Astrocyte of the spinal cord (primary cell): ENCODE results near the gene CARNS1.

ENCODE experiments used
- DNase-seq: peaks from one replicate; pipeline ENCODE4 v3.0.0; 2011; ENCODE audit warnings: low read depth, low spot score
- H3K4me3 ChIP-seq: 2 replicates; pipeline ENCODE4 v1.5.1; 2011; ENCODE audit warnings: low read depth, mild to moderate bottlenecking, low read length, moderate library complexity
- CTCF ChIP-seq: IDR thresholded peaks from 2 replicates; pipeline ENCODE4 v1.5.1; 2012; ENCODE audit warnings: low read depth, mild to moderate bottlenecking, low read length, inconsistent platforms
- in situ Hi-C: cut with HindIII; loops from 2 replicates; pipeline ENCODE4 v1.10.0; 2017; ENCODE audit warnings: low sequenced_read_pairs

The CARNS1 gene

DNA sequence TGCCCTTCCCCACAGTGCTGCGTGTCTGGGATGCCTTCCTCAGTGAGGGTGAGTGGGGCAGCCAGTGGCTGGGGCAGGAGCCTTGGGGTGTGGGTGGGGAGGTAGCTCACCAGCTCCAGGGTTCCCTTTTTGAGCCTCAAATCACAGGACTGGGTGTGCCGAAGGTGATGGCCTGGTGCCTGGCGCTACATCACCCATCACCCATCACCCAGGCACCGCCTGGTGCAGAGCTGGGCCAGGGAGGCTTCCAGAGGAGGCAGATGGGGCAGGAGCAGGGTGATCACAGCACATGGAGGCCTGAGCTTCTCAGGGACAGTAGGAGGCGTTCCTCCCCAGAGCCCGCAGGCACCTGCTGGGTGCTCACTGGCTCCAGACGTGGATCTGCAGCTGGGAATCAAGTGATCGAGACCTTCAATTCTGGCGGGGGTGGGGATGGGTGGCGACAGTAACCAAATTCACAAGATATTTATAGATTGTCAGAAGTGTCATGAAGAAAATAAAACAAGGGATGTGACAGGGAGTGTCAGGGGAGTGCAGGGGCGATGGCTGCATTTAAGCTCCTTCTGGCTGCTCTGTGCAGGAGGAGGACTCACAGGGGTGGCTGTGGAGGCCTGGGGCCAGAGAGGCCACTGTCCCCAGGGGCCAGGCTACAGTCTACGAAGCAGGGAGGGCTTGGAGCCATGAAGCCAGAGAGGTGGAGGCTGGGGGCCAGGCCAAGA lies 8.3 kb upstream of the CARNS1 start:
- DNase-seq: no peak
- in situ Hi-C loops: no loop called here
- no peak for TF ChIP-seq CTCF
- no peak overlapping the region for H3K4me3 ChIP-seq

- in situ Hi-C loops: no loop called here
- H3K4me3 ChIP-seq: no peak overlapping the region
- no peak for DNase-seq
- TF ChIP-seq CTCF: no peak
Measured at GRCh38 chr11:67407688-67408163, 7.8 kb upstream of the CARNS1 start.

DNA sequence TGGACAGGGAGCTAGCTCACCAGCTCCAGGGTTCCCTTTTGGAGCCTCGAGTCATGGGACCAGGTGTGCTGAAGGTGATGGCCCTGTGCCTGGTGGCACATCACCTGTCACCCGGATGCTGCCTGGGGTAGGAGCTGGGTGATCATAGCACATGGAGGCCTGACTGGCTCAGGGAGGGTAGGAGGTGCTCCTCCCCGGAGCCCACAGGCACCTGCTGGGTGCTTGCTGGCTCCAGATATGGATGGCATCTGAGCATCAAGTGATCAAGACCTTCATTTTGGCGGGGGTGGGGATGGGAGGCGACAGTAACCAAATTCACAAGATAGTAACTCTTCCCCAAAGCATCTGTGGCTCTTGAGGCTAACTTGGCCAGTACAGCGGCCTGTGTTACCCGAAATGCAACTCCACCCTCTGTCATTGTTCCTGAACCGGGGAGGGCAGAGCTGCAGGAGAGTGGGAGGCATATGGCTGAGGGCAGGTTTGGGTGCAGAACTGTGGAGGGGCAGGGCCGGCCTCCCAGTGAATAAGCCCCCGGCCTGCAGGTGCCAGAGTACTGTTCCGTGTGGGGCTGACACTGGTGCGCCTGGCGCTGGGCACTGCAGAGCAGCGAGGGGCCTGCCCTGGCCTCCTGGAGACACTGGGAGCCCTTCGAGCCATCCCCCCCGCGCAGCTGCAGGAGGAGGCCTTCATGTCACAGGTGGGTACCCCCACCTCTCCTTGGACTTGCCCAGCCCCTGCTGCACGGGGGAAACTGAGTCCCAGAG lies 6.9 kb upstream of the CARNS1 start:
- no peak for TF ChIP-seq CTCF
- DNase-seq: no peak
- H3K4me3 ChIP-seq: no peak overlapping the region
- in situ Hi-C loops: no loop called here

DNA sequence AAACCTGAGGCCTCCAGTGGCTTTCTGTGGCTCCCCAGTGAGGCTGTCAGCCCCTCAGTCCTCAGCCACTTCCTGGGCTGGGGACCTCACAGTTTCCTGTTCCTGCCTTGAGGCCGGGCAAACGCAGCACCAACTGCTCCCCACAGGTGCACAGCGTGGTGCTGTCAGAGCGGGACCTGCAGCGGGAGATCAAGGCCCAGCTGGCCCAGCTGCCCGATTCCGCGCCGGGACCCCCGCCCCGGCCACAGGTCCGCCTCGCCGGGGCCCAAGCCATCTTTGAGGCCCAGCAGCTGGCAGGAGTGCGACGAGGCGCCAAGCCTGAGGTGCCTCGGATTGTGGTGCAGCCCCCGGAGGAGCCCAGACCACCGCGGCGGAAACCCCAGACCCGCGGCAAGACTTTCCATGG lies 6.2 kb upstream of the CARNS1 start:
- no peak overlapping the region for H3K4me3 ChIP-seq
- no peak for DNase-seq
- no peak for TF ChIP-seq CTCF
- in situ Hi-C loops: no loop called here

DNA sequence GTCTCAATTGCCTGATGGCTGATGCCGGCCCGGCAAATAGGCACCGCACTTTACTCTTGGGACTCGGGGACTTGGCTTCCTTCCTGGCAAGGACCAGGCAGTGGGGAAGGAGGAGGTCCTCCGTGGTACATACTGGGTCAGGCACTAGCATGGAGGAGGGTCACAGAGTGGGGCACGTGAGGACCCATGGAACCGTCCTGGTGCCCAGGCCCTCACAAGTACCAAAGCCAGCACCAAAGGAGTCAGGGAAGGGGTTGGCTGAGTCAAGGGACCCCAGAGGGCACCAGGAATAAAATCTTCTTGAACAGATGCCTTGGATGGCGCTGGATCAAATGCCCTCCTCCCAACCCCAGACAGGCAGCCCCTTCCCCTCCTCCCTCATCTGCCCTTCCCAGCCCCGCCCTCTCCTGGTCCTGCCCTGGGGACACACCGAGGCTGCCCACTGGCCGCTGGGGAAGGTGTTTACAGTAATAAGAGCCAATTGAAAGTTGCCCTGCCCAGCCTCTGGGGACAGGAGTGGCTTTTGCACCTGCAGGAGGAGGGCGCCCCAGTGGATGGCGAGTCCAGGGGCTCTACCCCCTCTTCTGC lies 5.6 kb upstream of the CARNS1 start:
- H3K4me3 ChIP-seq: no peak overlapping the region
- no peak for TF ChIP-seq CTCF
- in situ Hi-C loops: no loop called here
- DNase-seq: no peak

- in situ Hi-C loops: no loop called here
- no peak for TF ChIP-seq CTCF
- no peak overlapping the region for H3K4me3 ChIP-seq
- DNase-seq: no peak
Measured at GRCh38 chr11:67410369-67410831, 5.1 kb upstream of the CARNS1 start.
